HCT116 (cell line): ENCODE measurements around the gene OTOP3. TPM values are rescaled to one million over a fixed set of nuclear protein-coding genes. Genes with fewer than 3 reads are reported as not detected.

Experiments used
- ATAC-seq: fragments of 200-7000 bp; cut with Tn5 transposase; 2 replicates; pipeline ENCODE4 v1.9.1; 2020; ENCODE audit warnings: mild to moderate bottlenecking, moderate library complexity
- BruUV-seq: library from RNA; stranded (reverse); fragments of 400-500 nt; replicated peaks from 2 replicates; lab custom pipeline; 2021; lab: Mats Ljungman, UMichigan
- CTCF ChIA-PET: fragments of 300-600 bp; sonication (Branson Sonifier 250); formaldehyde crosslinking; loops from one replicate; lab custom pipeline; 2021; ENCODE audit warnings: antibody characterized with exemption; lab: Charles Lee
- POLR2A ChIA-PET: fragments of 300-600, 350-600 bp; sonication (Branson Sonifier 250); formaldehyde crosslinking; loops from one replicate; lab custom pipeline; 2021; ENCODE audit warnings: antibody characterized with exemption; lab: Charles Lee
- RAD21 ChIA-PET, 2 experiments: fragments of 300-600 bp; sonication (Branson Sonifier 250); formaldehyde crosslinking; loops; one replicate each; lab custom pipeline; 2023; ENCODE audit warnings: low total read pairs in 2 of 2; ENCODE audit not compliant: uncharacterized antibody in 2 of 2, unreplicated experiment in 2 of 2, low non-redundant PET in 1 of 2; lab: Charles Lee
- DNase-seq: peaks from one replicate; pipeline ENCODE4 v3.0.0-alpha.2; 2010; ENCODE audit warnings: low read depth, low spot score
- H2AFZ ChIP-seq: fragments of 200-600 bp; shearing (Covaris generic), sonication (generic); 2 replicates; pipeline ENCODE4 v1.6.1; 2017; ENCODE audit warnings: low read depth, mixed run types, mixed read lengths, antibody characterized with exemption, low read length; ENCODE audit not compliant: poor library complexity, severe bottlenecking
- H3K27ac ChIP-seq: 2 replicates; pipeline ENCODE4 v1.5.1; 2012; ENCODE audit warnings: low read depth, low read length
- H3K27me3 ChIP-seq: fragments of 200-600 bp; sonication (generic); 2 replicates; pipeline ENCODE4 v1.6.1; 2016; ENCODE audit warnings: mixed run types, low read length, mixed read lengths; ENCODE audit not compliant: insufficient read depth
- H3K36me3 ChIP-seq, 2 experiments: fragments of 200-500 bp in 1 of 2; fragments of 200-600 bp in 1 of 2; sonication (Bioruptor generic) in 1 of 2; sonication (generic) in 1 of 2; 2 replicates each; pipeline versions ENCODE4 v1.5.1 to v1.6.1; 2014 to 2016; ENCODE audit warnings: low read length in 2 of 2, inconsistent platforms in 1 of 2, mixed read lengths in 1 of 2, mixed run types in 1 of 2; ENCODE audit not compliant: insufficient read depth in 2 of 2, control insufficient read depth in 1 of 2
- H3K4me1 ChIP-seq, 2 experiments: fragments of 200-600 bp in 1 of 2; sonication (generic) in 1 of 2; 2 replicates each; pipeline versions ENCODE4 v1.5.1 to v1.6.1; 2012 to 2017; ENCODE audit warnings: low read length in 2 of 2, inconsistent platforms in 1 of 2, mild to moderate bottlenecking in 1 of 2, mixed read lengths in 1 of 2, mixed run types in 1 of 2, moderate library complexity in 1 of 2; ENCODE audit not compliant: insufficient read depth in 2 of 2, control insufficient read depth in 1 of 2
- H3K4me2 ChIP-seq: fragments of 200-600 bp; sonication (generic); 2 replicates; pipeline ENCODE4 v1.6.1; 2017; ENCODE audit warnings: mixed run types, low read length, mixed read lengths
- H3K4me3 ChIP-seq, 2 experiments: fragments of 200-600 bp in 1 of 2; sonication (generic) in 1 of 2; replicated peaks in 1 of 2; 2 replicates each; pipeline ENCODE4 v1.5.1; 2011 to 2016; ENCODE audit warnings: low read length in 2 of 2, control low read depth in 1 of 2, low read depth in 1 of 2, mild to moderate bottlenecking in 1 of 2, mixed read lengths in 1 of 2, mixed run types in 1 of 2
- H3K79me2 ChIP-seq: fragments of 200-600 bp; sonication (generic); 2 replicates; pipeline ENCODE4 v1.6.1; 2017; ENCODE audit warnings: mild to moderate bottlenecking, mixed run types, low read length, moderate library complexity, mixed read lengths; ENCODE audit not compliant: insufficient read depth
- H3K9ac ChIP-seq: fragments of 200-600 bp; sonication (generic); 2 replicates; pipeline ENCODE4 v1.6.1; 2016; ENCODE audit warnings: low read length, mixed read lengths
- H3K9me2 ChIP-seq: fragments of 200-600 bp; sonication (generic), shearing (Covaris generic); 2 replicates; pipeline ENCODE4 v1.6.1; 2017; ENCODE audit warnings: mixed run types, mild to moderate bottlenecking, moderate library complexity; ENCODE audit not compliant: insufficient read depth
- H3K9me3 ChIP-seq, 2 experiments: fragments of 200-500 bp in 1 of 2; fragments of 200-600 bp in 1 of 2; sonication (Bioruptor generic) in 1 of 2; sonication (generic) in 1 of 2; 2 replicates each; pipeline ENCODE4 v1.6.1; 2014 to 2017; ENCODE audit warnings: low read length in 2 of 2, mixed read lengths in 2 of 2, inconsistent platforms in 1 of 2, low read depth in 1 of 2, mild to moderate bottlenecking in 1 of 2, mixed run types in 1 of 2, moderate library complexity in 1 of 2; ENCODE audit not compliant: control insufficient read depth in 1 of 2, insufficient read depth in 1 of 2
- H4K20me1 ChIP-seq: fragments of 200-600 bp; sonication (generic), shearing (Covaris generic); 2 replicates; pipeline ENCODE4 v1.6.1; 2017; ENCODE audit warnings: mixed run types, mild to moderate bottlenecking, moderate library complexity; ENCODE audit not compliant: insufficient read depth
- EZH2phosphoT487 ChIP-seq: fragments of 200-600 bp; IDR thresholded peaks from 2 replicates; pipeline ENCODE4 v1.6.1; 2018; ENCODE audit warnings: antibody characterized with exemption, borderline replicate concordance
- REST ChIP-seq: IDR thresholded peaks from 2 replicates; pipeline ENCODE4 v1.6.1; 2012; ENCODE audit warnings: low read depth
- SIN3A ChIP-seq: IDR thresholded peaks from 2 replicates; pipeline ENCODE4 v1.6.1; 2012; ENCODE audit warnings: low read depth
- intact Hi-C: fragments of 100-400 bp; cut with micrococcal nuclease; formaldehyde crosslinking; loops from 2 replicates; pipeline ENCODE4 v1.10.0; 2022
- total RNA-seq: library from RNA; stranded (reverse); gene quantifications from one replicate; pipeline ENCODE4 v1.2.1, GENCODE V29; 2021; ENCODE audit not compliant: unreplicated experiment
- TF ChIP-seq, protein P1 (sequence below), 3 experiments: fragments of 200-600 bp in 1 of 3; sonication (generic) in 1 of 3; IDR thresholded peaks in 2 of 3; conservative IDR thresholded peaks in 1 of 3; 2 replicates each; pipeline ENCODE4 v1.5.1; 2012 to 2017; ENCODE audit warnings: low read depth in 2 of 3, low read length in 2 of 3, antibody characterized with exemption in 1 of 3, borderline replicate concordance in 1 of 3, control low read depth in 1 of 3, mild to moderate bottlenecking in 1 of 3, mixed read lengths in 1 of 3, mixed run types in 1 of 3, moderate library complexity in 1 of 3; ENCODE audit not compliant: insufficient read depth in 1 of 3

OTOP3 gene
- total RNA-seq, 1 experiment from 2014 or later = not detected

DNA sequence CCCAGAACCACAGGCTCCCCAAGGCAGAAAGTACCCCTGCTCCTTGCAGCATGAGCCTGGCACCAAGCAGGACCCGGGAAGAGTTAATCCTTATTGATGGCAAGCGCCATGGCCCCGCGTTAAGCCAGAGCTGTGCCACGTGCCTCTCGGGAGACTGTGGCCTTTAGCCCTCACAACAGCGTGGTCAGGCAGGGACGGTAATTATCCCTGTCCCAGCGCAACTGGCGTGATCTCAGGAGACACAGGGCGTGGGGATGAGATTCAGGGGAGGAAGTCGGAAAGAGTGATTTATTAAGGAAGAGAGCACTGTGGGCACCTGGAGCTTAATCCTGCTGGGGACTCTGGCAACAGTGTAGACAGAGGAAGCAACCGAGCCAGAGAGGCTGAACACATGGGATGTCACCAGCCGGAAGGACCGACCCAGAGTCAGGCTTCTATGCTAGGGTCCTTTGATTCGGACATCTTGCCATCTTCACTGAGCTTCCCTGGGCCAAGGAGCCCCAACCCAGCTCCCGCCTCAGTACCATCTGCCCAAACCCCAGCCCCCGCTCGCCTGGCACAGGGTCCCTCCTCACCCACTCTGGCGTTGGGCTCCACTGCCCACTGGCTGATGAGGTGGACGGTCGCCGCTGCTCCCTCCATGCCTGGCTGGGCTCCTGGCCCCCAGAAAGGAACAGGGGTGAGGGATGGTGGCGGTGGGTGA, 16.9 kb downstream of the OTOP3 start:
- BruUV-seq = no TSS peak
- ChIA-PET RAD21 (no interaction called here), CTCF (interaction anchor here (1.5 kb wide), 1 partner anchor 9 kb away, joined by 8 read pairs; no protein-coding TSS in a partner anchor), POLR2A (interaction anchor here (0.5 to 1.1 kb wide), 2 partner anchors 78 to 225 kb away, joined by 3 to 4 read pairs; no protein-coding TSS in a partner anchor)
- no peak for TF ChIP-seq REST
- no peak for TF ChIP-seq SIN3A
- no peak for TF ChIP-seq EZH2phosphoT487
- TF ChIP-seq, protein P1, sequence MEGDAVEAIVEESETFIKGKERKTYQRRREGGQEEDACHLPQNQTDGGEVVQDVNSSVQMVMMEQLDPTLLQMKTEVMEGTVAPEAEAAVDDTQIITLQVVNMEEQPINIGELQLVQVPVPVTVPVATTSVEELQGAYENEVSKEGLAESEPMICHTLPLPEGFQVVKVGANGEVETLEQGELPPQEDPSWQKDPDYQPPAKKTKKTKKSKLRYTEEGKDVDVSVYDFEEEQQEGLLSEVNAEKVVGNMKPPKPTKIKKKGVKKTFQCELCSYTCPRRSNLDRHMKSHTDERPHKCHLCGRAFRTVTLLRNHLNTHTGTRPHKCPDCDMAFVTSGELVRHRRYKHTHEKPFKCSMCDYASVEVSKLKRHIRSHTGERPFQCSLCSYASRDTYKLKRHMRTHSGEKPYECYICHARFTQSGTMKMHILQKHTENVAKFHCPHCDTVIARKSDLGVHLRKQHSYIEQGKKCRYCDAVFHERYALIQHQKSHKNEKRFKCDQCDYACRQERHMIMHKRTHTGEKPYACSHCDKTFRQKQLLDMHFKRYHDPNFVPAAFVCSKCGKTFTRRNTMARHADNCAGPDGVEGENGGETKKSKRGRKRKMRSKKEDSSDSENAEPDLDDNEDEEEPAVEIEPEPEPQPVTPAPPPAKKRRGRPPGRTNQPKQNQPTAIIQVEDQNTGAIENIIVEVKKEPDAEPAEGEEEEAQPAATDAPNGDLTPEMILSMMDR (IDR thresholded peaks at IDR 0.05 in 2 of 3, conservative IDR thresholded peaks at IDR 0.05 in 1 of 3; ENCODE audit: borderline replicate concordance in 1 of 3, insufficient read depth in 1 of 3, low read depth in 2 of 3, low read length in 2 of 3) = no peak
- Histone ChIP-seq H3K79me2 (no peaks in the 10 kb centered on the region), H3K4me1 (peaks cover 2 to 16% of the 10 kb centered on the region in 2 experiments; a peak in 3 of 4 replicates), H3K27ac (no peak overlapping the region), H3K4me2 (no peak overlapping the region), H4K20me1 (no peaks in the 10 kb centered on the region), H3K36me3 (no peaks in the 10 kb centered on the region), H3K9me3 (no peaks in the 10 kb centered on the region), H2AFZ (no peak overlapping the region), H3K9ac (no peak overlapping the region), H3K4me3 (no peak overlapping the region), H3K9me2 (no peaks in the 10 kb centered on the region), H3K27me3 (no peaks in the 10 kb centered on the region)
- intact Hi-C loops = no loop called here
- no peak for ATAC-seq
- DNase-seq = no peak
